ENCODE data around the gene MAP3K12. TPM values are rescaled to one million over a fixed set of nuclear protein-coding genes. Genes with fewer than 3 reads are reported as not detected.
A peak's percentile ranks its signal among the peaks of the same experiment; 100 is the strongest.

The MAP3K12 gene
- total RNA-seq, 1 donor from 2014 or later, result 21.9 TPM

- H3K27me3 ChIP-seq, result no peaks in the 10 kb centered on the region
- TF ChIP-seq POLR2AphosphoS5 (IDR thresholded peaks at IDR 0.05; ENCODE audit: insufficient read depth in 1 of 2, low read depth in 1 of 2) (no peak), CTCF (IDR thresholded peaks at IDR 0.05) (no peak), POLR2A (IDR thresholded peaks at IDR 0.05) (no peak)
- no peaks in the 10 kb centered on the region for H3K9me3 ChIP-seq
- no peaks in the 10 kb centered on the region for H3K36me3 ChIP-seq
- H3K27ac ChIP-seq, result peak overlapping the region; percentile 99
- intact Hi-C loops (cut with DNase I), result no loop called here
- no peak for DNase-seq (ENCODE audit: extremely low spot score in 2 of 2)
- peaks cover 40% of the 10 kb centered on the region for H3K4me1 ChIP-seq
- H3K4me3 ChIP-seq, result peak overlapping the region; percentile 63 to 73
Measured at GRCh38 chr12:53492188-53492587, 7.1 kb downstream of the MAP3K12 start.

- TF ChIP-seq POLR2AphosphoS5 (IDR thresholded peaks at IDR 0.05; ENCODE audit: insufficient read depth in 1 of 2, low read depth in 1 of 2) (no peak), POLR2A (IDR thresholded peaks at IDR 0.05) (no peak), CTCF (IDR thresholded peaks at IDR 0.05) (no peak)
- Histone ChIP-seq H3K36me3 (peaks cover 0 to 17% of the 10 kb centered on the region in 2 donors), H3K9me3 (no peaks in the 10 kb centered on the region), H3K27ac (no peak overlapping the region), H3K4me1 (peaks cover 24% of the 10 kb centered on the region), H3K27me3 (no peaks in the 10 kb centered on the region), H3K4me3 (no peak overlapping the region)
- intact Hi-C loops (cut with DNase I), result no loop called here
- DNase-seq (ENCODE audit: extremely low spot score in 2 of 2), result no peak
Measured at GRCh38 chr12:53489242-53489864, 9.9 kb downstream of the MAP3K12 start.

- Histone ChIP-seq H3K36me3 (peaks cover 0 to 34% of the 10 kb centered on the region in 2 donors), H3K4me1 (peaks cover 21% of the 10 kb centered on the region), H3K27ac (no peak overlapping the region), H3K4me3 (no peak overlapping the region), H3K9me3 (no peaks in the 10 kb centered on the region), H3K27me3 (no peaks in the 10 kb centered on the region)
- no peak for DNase-seq (ENCODE audit: extremely low spot score in 2 of 2)
- intact Hi-C loops (cut with DNase I), result no loop called here
- no peak for TF ChIP-seq POLR2AphosphoS5 (IDR thresholded peaks at IDR 0.05; ENCODE audit: insufficient read depth in 1 of 2, low read depth in 1 of 2)
- no peak for TF ChIP-seq CTCF (IDR thresholded peaks at IDR 0.05)
- TF ChIP-seq POLR2A (IDR thresholded peaks at IDR 0.05), result no peak
Measured at GRCh38 chr12:53486736-53487487, 12.3 kb downstream of the MAP3K12 start.

- peaks cover 0 to 42% of the 10 kb centered on the region in 2 donors for H3K36me3 ChIP-seq
- intact Hi-C loops (cut with DNase I), result no loop called here
- peaks cover 24% of the 10 kb centered on the region for H3K4me1 ChIP-seq
- H3K9me3 ChIP-seq, result no peaks in the 10 kb centered on the region
- DNase-seq (ENCODE audit: extremely low spot score in 2 of 2), result no peak
- no peak overlapping the region for H3K27ac ChIP-seq
- TF ChIP-seq CTCF (IDR thresholded peaks at IDR 0.05), result no peak
- no peak for TF ChIP-seq POLR2AphosphoS5 (IDR thresholded peaks at IDR 0.05; ENCODE audit: insufficient read depth in 1 of 2, low read depth in 1 of 2)
- TF ChIP-seq POLR2A (IDR thresholded peaks at IDR 0.05), result no peak
- no peaks in the 10 kb centered on the region for H3K27me3 ChIP-seq
- no peak overlapping the region for H3K4me3 ChIP-seq
Measured at GRCh38 chr12:53485955-53486735, 13.1 kb downstream of the MAP3K12 start.

Data from vagina (tissue), 2 donors.